ENCODE data around the gene MAPK10.
"Not testable (repeated sequence)": the region's sequence is repeated elsewhere in the genome, so short reads cannot be mapped to it uniquely, and the experiment has no call there.

Gene MAPK10

DNA sequence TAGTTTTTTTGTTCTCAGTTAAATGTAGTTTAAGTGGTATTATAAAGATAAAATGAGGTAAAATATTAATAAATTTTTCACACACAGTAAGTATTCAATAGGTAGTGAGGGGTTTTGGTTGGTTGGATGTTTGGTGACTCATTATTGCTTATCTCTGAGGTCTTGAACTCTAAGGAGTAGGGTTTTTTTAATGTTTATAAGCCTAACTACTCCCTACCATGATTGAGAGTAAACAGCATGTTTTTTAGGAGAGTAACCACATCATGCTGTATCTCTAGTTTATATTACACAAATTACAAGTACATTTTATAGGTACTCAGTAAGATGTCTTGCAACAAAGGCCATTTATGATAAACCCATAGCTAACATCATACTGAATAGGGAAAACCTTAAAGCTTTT lies 181.6 kb downstream of the MAPK10 start:
- no peak for DNase-seq

- no peak for DNase-seq
Observed at GRCh38 chr4:86174506-86174905, 185.3 kb downstream of the MAPK10 start.

GRCh38 chr4:86168335-86168734 lies 191.5 kb downstream of the MAPK10 start:
- not testable (repeated sequence) for DNase-seq

- DNase-seq: no peak
Observed at GRCh38 chr4:86160426-86160825, 199.4 kb downstream of the MAPK10 start.

DNA sequence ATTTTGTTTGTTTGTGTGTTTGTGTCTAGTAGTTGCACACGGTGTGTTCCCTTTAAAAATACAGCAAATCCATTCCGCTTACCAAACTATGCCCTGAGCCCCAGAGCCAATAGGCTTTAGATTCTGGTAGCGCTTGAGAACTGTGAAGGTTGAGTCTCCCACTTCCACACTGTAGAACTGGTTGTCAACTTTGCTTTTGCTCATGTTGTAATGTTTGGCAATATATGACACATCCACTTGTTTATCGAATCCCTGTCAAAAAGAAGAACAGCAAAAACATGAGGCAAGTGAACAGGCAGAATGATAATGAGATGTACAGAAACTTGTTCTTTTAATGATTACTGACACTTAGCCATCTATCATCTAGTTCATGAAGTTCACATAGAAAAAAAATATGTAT lies 200.6 kb downstream of the MAPK10 start:
- no peak for DNase-seq

DNA sequence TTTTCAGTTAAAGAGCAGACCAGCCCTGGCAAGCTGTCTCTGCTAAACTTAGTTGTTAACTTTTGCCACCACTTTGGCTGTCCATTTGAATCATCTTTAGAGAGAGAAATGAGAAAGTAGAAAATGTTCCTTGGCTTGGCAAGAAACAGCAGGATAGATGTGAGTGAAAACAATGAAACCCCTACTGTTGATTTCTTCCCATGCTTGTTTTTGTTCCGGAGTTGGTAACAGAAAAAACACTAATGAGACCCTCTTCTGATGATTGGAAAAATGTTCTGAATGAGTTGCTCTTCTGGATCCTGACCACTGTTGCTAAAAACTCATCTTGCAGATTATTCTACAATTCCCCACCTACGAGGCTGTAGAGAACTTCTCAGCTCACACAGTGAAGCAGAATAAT lies 203.3 kb downstream of the MAPK10 start:
- no peak for DNase-seq

- no peak for DNase-seq
Observed at GRCh38 chr4:86155766-86156165, 204.1 kb downstream of the MAPK10 start.

- DNase-seq: no peak
Observed at GRCh38 chr4:86152454-86152853, 207.4 kb downstream of the MAPK10 start.

- no peak for DNase-seq
Observed at GRCh38 chr4:86151196-86151595, 208.7 kb downstream of the MAPK10 start.

- DNase-seq: no peak
Observed at GRCh38 chr4:86141161-86141560, 218.7 kb downstream of the MAPK10 start.

DNA sequence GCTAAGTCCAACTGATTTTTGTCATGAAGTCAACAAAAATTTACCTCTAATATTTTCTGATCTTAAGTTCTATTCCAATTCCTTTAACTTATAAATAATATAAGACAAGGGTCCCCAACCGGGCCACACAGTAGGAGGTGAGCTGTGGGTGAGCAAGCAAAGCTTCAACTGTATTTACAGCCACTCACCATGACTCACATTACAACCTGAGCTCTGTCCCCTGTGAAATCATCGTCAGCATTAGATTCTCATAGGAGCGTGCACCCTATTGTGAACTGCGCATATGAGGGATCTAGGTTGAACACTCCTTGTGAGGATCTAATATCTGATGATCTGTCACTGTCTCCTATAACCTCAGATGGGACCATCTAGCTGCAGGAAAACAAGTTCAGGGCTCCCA lies 227.4 kb downstream of the MAPK10 start:
- DNase-seq: no peak

DNA sequence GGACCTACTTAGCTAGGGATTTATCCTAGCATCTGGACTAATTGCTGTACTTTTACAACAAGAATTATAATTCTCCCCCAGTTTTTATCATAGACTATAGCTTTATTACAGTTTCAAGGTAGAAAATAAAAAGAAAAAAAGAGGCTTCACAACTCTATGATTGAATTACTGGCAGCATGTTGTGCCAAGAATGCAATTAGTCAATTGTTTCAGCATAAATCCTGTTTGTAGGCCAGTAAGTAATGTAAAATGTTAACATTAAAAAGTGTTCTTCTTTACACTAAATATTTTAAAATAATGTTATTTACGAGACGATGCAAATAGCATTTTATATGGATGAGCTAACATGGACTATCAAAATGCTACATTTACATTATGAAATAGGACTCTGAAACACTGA lies 228.4 kb downstream of the MAPK10 start:
- no peak for DNase-seq

DNA sequence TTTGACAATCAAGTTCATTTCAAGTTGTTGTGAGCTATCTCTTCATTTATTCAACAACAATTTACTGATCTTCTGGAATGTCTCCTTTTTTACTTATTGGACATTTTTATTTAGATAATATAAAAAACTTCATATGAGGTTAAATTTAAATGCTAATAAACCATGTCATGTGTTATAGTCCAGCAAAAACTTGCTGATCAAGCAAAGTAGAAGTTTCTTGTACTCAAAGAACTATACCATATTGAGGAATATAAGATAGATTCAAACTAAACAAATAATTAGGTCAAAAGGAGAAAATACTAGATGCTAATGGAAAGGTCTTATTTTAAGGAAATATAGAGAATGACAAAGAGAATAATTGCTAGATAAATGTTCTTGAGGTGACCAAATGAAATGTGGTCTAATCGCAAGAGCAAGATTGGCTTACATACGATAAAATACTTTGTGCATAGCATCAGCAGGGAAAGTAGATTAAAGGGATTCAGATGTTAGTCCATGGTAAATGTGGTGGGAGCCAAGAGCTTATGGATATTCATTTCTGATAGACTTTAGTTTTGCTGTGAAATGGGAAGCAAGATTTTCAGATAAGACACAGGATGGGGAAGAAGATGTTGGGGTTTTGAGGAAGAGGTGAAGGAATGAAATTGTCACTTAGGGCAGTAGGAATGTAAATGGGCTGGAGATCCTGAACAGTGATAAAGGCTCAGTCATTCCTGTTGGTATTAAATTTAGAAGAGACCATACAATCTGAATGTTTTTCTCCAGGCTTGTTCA lies 229.5 kb downstream of the MAPK10 start:
- no peak for DNase-seq

GRCh38 chr4:86129546-86129945 lies 230.3 kb downstream of the MAPK10 start:
- no peak for DNase-seq

GRCh38 chr4:86122404-86122803 lies 237.4 kb downstream of the MAPK10 start:
- no peak for DNase-seq

DNA sequence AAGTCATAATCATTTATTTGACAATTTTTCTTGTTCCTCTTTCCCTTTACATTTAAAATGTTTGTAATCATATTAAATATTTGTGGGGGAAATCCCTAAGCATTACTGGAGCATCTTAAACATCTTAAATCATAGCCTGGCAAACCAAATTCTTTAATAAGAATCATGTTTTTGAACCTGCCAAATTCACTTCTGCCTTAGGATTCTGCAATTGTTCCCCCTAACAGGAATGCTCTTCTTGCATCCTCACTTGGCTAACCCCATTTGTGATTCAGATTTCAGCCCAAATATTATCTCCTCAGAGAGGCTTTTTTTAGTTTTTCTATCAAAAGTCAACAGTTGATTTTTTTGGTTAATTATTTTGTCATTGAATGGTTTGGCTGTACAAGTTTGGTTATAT lies 241.1 kb downstream of the MAPK10 start:
- DNase-seq: no peak

DNA sequence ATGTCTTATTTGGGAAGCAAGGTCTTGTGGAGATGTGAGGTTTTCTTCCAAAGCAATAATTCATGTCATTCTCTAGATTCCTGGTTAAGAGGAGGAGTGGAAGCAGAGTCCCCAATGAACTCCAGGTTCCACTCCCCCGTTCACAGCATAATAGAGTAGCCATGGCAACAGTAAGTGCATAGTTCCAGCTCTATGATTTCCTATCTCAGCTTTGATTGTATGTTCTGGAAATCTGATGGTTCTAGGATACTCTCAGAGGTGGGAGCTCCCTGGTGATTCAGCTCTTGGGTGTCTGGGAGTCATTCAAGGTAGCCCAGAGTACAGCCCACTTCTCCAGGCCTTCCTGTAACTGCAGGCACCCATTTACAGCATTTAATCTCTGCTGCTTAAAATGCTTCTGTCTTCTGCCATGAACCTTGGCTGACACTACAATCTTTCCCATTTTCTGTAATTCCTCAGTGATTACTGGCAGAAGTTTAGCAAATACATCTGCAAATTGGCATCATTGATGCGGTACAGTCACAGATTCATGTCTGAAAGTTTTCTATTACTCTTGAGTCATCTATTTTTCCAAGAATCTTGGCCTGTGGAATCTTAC lies 242.0 kb downstream of the MAPK10 start:
- DNase-seq: no peak

DNA sequence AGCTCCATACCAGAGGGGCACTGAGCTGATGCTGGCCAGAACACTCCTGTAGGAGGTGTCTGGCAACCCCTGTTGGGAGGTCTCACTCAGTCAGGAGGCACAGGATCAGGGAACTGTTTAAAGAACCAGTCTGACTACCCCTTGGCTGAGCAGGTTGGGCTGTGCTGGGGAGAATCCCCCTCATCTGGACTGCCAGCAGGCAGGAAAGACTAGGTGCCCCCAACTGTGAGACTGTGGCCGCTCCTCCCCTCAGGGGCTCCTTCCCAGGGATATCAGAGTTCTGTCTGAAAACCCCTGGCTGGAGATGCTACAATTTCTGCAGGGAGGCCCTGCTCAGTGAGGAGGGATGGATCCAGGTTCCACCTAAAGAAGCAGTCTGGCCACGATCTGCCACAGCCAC lies 245.3 kb downstream of the MAPK10 start:
- DNase-seq: no peak

DNA sequence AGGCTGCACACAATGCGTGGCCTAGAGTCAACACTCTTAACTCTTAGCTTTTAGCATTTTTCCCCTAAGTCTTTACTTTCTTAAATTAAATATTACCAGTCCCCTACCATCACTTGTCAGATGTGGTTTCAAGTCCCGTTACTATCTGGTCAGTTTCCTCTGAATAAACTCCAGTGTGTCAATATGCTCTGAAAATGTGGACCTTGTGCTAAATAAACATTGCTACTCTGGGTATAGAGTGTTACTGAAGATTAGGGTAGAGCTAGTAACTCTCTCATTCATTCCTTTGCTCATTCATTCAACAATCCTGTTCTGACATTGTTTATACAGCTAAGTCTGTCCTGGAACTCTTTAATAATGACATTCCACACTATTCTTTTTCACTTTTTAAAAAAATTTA lies 251.0 kb downstream of the MAPK10 start:
- DNase-seq: no peak

DNA sequence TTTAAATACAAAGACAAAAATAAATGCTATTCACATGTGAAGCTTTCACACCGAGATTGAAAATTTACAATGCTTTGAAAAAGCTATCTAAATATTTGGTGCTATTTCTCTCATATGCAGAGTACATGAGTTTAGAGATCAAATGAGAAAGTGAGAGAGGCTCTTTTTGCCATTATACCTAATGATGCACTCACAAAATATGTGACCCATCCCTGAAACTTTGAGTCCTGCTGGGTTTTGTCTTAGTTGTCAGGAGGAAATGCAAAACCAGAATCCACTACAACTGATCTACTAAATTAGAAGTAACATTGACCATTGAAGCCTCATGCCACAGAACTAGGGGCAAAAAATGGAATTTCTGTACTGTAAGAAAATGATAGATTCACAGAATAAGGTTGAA lies 251.7 kb downstream of the MAPK10 start:
- no peak for DNase-seq

GRCh38 chr4:86107112-86107511 lies 252.7 kb downstream of the MAPK10 start:
- no peak for DNase-seq

- DNase-seq: no peak
Observed at GRCh38 chr4:86106475-86106874, 253.4 kb downstream of the MAPK10 start.

DNA sequence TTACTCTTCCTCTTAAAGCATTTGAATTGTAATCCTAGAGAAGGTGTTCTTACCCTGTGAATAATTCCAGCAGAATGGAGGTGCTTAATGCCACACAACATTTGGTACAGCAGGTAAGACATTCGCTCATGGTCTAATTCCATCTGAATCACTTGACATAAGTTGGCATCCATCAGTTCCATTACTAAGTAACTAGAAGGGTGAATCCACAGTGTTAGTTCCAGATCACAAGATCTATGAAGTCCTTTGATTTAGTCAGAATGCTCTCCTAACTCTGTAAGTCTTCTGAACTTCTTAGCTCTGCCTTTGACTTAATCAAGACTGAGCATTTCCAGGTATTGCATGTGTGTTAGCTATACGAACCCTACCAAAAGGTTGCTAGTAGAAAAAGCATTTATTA lies 258.0 kb downstream of the MAPK10 start:
- DNase-seq: no peak

DNA sequence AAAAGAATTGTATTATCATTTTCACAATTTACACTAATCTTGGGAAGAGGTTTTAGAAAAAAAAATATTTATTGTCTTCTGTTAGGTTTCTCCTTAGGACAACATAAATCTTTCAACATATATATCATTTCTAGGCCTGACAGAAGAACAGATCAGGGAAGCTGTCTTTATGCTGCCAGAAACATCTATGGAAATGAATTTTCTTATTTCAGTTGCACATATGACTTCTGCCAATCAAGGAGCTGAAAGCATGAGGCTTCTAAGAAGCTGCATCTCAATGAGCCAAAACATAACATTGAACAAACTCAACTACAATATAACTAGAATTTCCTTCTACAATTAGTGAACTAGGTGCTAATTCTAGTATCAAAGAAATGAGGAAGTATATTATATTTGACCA lies 258.4 kb downstream of the MAPK10 start:
- no peak for DNase-seq
